ENCODE data around the gene ZFAND2A. TPM values are rescaled to one million over a fixed set of nuclear protein-coding genes. Genes with fewer than 3 reads are reported as not detected.

The ZFAND2A gene
- total RNA-seq, 1 experiment from 2014 or later: 9.2 TPM

DNA sequence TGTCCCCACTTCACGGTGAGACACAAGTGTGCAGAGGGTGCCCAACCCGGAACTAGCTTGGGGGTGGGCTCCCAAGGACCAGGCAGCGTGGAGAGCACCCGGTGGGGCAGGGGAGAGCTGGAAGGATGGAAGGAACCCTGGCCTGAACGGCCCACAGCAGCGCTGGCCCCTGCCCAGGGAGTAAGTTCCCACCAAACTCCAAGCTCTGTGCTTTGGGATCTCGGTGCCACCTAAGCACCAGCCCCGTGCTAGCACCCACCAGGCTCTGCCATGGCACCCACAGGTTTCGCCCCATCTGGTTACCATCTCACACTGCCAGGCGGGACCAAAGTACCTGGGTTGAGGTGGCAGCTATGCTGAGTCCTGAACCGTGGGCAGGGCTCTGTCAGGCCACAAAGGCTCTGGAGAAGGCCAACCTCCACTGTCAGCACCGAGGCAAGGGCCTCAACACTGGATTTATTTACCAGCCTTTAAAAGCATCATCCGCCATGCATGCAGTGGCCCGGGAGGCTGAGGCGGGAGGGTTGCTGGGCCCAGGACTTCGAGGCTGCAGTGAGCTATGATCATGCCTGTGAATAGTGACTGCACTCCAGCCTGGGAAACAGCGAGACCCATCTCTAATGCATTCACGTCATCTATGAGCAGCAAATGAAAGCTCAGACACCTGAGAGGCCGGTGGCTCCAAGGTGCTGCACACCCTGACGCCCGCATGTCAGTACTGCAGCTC, 56.0 kb downstream of the ZFAND2A start:
- no peak for DNase-seq
- Histone ChIP-seq H3K27me3 (ENCODE audit: control insufficient read depth, insufficient read depth, low read length) (no peaks in the 10 kb centered on the region), H3K4me3 (ENCODE audit: insufficient read depth, low read depth, low read length) (no peak overlapping the region), H3K36me3 (replicated peaks; ENCODE audit: control insufficient read depth, insufficient read depth, low read length) (no peaks in the 10 kb centered on the region)

DNA sequence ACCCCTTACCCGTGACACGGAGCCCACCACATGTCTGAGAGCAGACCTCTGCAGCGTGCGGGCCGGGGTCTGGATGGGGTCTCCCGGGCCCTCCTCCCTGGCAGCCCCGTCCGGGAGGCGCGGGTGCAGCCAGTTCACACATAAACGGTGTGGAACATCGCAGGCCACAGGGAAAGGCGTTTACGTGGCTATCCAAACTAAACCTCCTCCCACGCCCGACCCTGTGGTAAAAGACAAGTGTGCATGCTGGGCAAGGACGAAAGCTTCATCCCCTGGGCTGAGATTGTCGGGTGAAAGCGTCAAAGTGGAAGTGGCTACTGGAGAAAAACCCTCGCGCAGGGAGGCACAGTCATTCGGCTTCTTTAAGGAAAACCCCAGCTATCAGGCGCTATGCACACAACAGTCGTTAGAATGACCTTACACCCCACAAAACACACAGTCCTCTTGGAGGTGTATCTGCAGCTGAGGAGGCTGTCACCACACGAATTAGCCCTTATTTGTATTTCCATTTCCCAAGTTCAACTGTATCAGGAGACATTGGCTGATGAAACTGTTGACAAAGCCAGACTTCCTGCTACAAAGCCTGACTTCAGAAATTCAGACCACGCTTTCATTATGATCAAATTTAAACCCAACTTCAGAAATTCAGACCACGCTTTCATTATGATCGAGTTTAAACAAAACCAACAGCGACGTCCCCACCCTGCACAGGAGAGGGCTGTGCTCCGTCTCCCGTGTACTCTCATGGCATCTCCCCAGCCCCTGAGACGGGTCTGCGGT, 56.8 kb downstream of the ZFAND2A start:
- Histone ChIP-seq H3K4me3 (ENCODE audit: insufficient read depth, low read depth, low read length) (no peak overlapping the region), H3K27me3 (ENCODE audit: control insufficient read depth, insufficient read depth, low read length) (no peaks in the 10 kb centered on the region), H3K36me3 (replicated peaks; ENCODE audit: control insufficient read depth, insufficient read depth, low read length) (no peaks in the 10 kb centered on the region)
- DNase-seq: no peak

Other genes starting within 250 kb of the ZFAND2A start
- gene ADAP1, start 205.5 kb downstream of the ZFAND2A start, total RNA-seq (2014; rRNA removed; shearing (Covaris generic)): 4.9 and 5.0 TPM in 2 replicates
- 8.4 and 12.9 TPM in 2 replicates for gene COX19, start 184.6 kb downstream of the ZFAND2A start, total RNA-seq (2014; rRNA removed; shearing (Covaris generic))
- not detected in 2 replicates for gene CYP2W1, start 177.0 kb downstream of the ZFAND2A start, total RNA-seq (2014; rRNA removed; shearing (Covaris generic))
- 0.07 and 0.87 TPM in 2 replicates for gene GPR146, start 115.7 kb downstream of the ZFAND2A start, total RNA-seq (2014; rRNA removed; shearing (Covaris generic))
- gene GPER1, start 72.1 kb downstream of the ZFAND2A start, total RNA-seq (2014; rRNA removed; shearing (Covaris generic)): 0.14 and 0.63 TPM in 2 replicates
- not detected in 2 replicates for gene UNCX, start 72.7 kb upstream of the ZFAND2A start, total RNA-seq (2014; rRNA removed; shearing (Covaris generic))

Data from H7 (cell line).